ENCODE results near the gene TDG. TPM values are rescaled to one million over a fixed set of nuclear protein-coding genes. Genes with fewer than 3 reads are reported as not detected.

The TDG gene
- polyA plus RNA-seq, 6 donors from 2014 or later: 19.3 to 27.1 (median 21.1) TPM

GRCh38 chr12:103947871-103948555 lies 17.7 kb upstream of the TDG start:
- Mint-ChIP-seq H3K4me3 (no peak overlapping the region), H3K36me3 (peaks cover 11 to 23% of the 10 kb centered on the region in 2 donors), H3K4me1 (peaks cover 0 to 4% (median 0%) of the 10 kb centered on the region in 3 donors), H3K9me3 (no peaks in the 10 kb centered on the region), H3K27ac (peak overlapping the region in 3 of 6 donors; percentile 49 to 65 (median 54)), H3K27me3 (no peaks in the 10 kb centered on the region)
- DNase-seq: no peak
- ATAC-seq (ENCODE audit: low read depth in 2 of 2): no peak

- ATAC-seq (ENCODE audit: low read depth in 2 of 2) (no peak), DNase-seq (no peak)
- H3K27me3 Mint-ChIP-seq: no peaks in the 10 kb centered on the region
- no peak overlapping the region for H3K4me3 Mint-ChIP-seq
- H3K27ac Mint-ChIP-seq: no peak overlapping the region
- H3K36me3 Mint-ChIP-seq: peaks cover 8 to 22% of the 10 kb centered on the region in 2 donors
- H3K4me1 Mint-ChIP-seq: peaks cover 0 to 4% (median 0%) of the 10 kb centered on the region in 3 donors
- H3K9me3 Mint-ChIP-seq: no peaks in the 10 kb centered on the region
Measured at GRCh38 chr12:103948746-103949406, 16.8 kb upstream of the TDG start.

- Mint-ChIP-seq H3K4me1 (peaks cover 20 to 28% (median 21%) of the 10 kb centered on the region in 3 donors), H3K27ac (peak overlapping the region in 1 of 6 donors; percentile 43), H3K27me3 (no peaks in the 10 kb centered on the region), H3K9me3 (no peaks in the 10 kb centered on the region), H3K4me3 (peak overlapping the region in 1 of 8 donors; percentile 29), H3K36me3 (peaks cover under 1 to 8% of the 10 kb centered on the region in 2 donors)
- DNase-seq (no peak), ATAC-seq (ENCODE audit: low read depth in 2 of 2) (no peak)
Measured at GRCh38 chr12:103952497-103952896, 13.2 kb upstream of the TDG start.

DNA sequence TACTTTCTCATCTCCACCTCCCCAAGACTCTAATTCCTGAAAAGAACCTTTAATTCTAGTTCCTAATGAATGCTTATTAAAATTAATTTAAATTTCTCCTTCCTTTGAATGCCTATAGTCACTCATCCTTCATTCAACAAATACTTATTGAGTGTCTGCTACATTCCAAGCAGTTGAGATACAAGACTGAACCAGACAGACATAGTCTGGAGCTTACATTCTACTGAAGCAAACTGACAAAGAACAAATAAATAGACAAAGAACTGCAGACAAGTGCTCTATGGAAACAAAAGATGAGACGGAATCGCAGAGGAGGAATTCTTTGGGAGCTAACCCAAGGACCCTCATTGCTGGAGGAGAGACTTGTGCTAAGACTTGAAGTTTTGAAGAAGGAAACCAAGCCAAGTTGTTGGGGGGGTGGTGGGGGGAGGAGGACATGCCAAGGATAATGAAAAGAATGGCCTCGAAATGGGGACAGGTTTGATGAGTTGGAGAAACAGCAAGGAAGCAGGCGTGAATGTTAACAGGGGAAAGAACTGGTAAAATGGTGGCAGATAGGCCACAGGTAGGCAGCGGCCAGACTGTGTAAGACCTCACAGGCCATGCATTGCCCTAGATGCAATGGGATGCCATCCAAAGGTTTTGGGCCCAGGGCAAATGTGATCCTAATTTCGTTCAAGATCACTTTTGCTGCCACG lies 9.7 kb upstream of the TDG start:
- H3K4me3 Mint-ChIP-seq: peak overlapping the region; percentile 93 to 100 (median 98)
- peak overlapping the region; percentile 52 to 100 (median 98) for H3K27ac Mint-ChIP-seq
- DNase-seq (no peak), ATAC-seq (ENCODE audit: low read depth in 2 of 2) (no peak)
- H3K9me3 Mint-ChIP-seq: no peaks in the 10 kb centered on the region
- H3K36me3 Mint-ChIP-seq: no peaks in the 10 kb centered on the region
- peaks cover 22 to 30% (median 23%) of the 10 kb centered on the region in 3 donors for H3K4me1 Mint-ChIP-seq
- H3K27me3 Mint-ChIP-seq: no peaks in the 10 kb centered on the region

DNA sequence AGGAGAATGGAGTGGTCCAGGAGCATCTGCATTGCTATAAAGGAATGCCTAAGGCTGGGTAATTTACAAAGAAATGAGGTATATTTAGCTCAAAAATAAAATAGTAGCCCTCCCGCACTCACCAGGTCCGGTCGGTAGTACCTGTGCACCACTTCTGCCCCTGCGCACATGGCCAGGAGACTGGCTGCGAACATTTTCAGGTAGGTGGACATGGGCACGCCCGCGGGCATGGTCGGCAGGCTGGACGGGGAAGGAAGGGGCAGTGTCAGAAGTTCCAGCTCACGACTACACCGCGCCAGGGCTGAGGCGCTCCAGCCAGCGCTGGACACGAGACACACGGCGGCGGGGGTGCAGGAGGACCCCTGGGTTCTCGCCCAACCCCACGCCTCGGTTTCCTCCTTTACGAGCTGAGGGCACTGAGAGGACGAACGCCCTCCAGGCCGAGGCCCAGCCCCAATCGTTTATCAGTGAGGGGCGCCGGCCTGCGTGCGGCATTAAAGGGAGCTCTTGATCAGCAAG lies 9.1 kb upstream of the TDG start:
- Mint-ChIP-seq H3K4me3 (peak overlapping the region; percentile 93 to 100 (median 98)), H3K27ac (peak overlapping the region; percentile 97 to 100 (median 99)), H3K36me3 (no peaks in the 10 kb centered on the region), H3K9me3 (no peaks in the 10 kb centered on the region), H3K4me1 (peaks cover 22 to 30% (median 23%) of the 10 kb centered on the region in 3 donors), H3K27me3 (no peaks in the 10 kb centered on the region)
- ATAC-seq (ENCODE audit: low read depth in 2 of 2) (no peak), DNase-seq (no peak)

GRCh38 chr12:103957865-103958388 lies 7.7 kb upstream of the TDG start:
- no peaks in the 10 kb centered on the region for H3K9me3 Mint-ChIP-seq

GRCh38 chr12:103958621-103959020 lies 7.1 kb upstream of the TDG start:
- Mint-ChIP-seq H3K36me3 (no peaks in the 10 kb centered on the region), H3K27ac (no peak overlapping the region), H3K9me3 (no peaks in the 10 kb centered on the region), H3K4me1 (peaks cover 22 to 25% (median 23%) of the 10 kb centered on the region in 3 donors), H3K4me3 (peak overlapping the region in 3 of 8 donors; percentile 25 to 82 (median 47)), H3K27me3 (no peaks in the 10 kb centered on the region)
- ATAC-seq (ENCODE audit: low read depth in 2 of 2) (no peak), DNase-seq (no peak)

More at GRCh38 chr12:103957865-103958388, 7.7 kb upstream of the TDG start:
- Mint-ChIP-seq H3K27ac (peak overlapping the region; percentile 97 to 100 (median 99)), H3K4me1 (peaks cover 22 to 26% (median 23%) of the 10 kb centered on the region in 3 donors), H3K36me3 (no peaks in the 10 kb centered on the region), H3K27me3 (no peaks in the 10 kb centered on the region), H3K4me3 (peak overlapping the region; percentile 93 to 100 (median 98))
- DNase-seq (no peak), ATAC-seq (ENCODE audit: low read depth in 2 of 2) (no peak)

GRCh38 chr12:103960616-103961227 lies 5.0 kb upstream of the TDG start:
- Mint-ChIP-seq H3K36me3 (no peaks in the 10 kb centered on the region), H3K4me3 (peak overlapping the region in 1 of 8 donors; percentile 67), H3K4me1 (peaks cover 26 to 30% (median 28%) of the 10 kb centered on the region in 3 donors), H3K27ac (peak overlapping the region in 1 of 6 donors; percentile 49), H3K9me3 (no peaks in the 10 kb centered on the region), H3K27me3 (no peaks in the 10 kb centered on the region)
- ATAC-seq (ENCODE audit: low read depth in 2 of 2) (no peak), DNase-seq (no peak)

- Mint-ChIP-seq H3K36me3 (no peaks in the 10 kb centered on the region), H3K27ac (no peak overlapping the region), H3K4me1 (peaks cover 24 to 31% (median 25%) of the 10 kb centered on the region in 3 donors), H3K4me3 (peak overlapping the region in 1 of 8 donors; percentile 49), H3K27me3 (no peaks in the 10 kb centered on the region), H3K9me3 (no peaks in the 10 kb centered on the region)
- no peak for DNase-seq
- no peak for ATAC-seq (ENCODE audit: low read depth in 2 of 2)
Measured at GRCh38 chr12:103962493-103962892, 3.2 kb upstream of the TDG start.

- Mint-ChIP-seq H3K9me3 (no peaks in the 10 kb centered on the region), H3K27me3 (no peaks in the 10 kb centered on the region), H3K4me1 (peaks cover 36 to 40% (median 39%) of the 10 kb centered on the region in 3 donors), H3K4me3 (peak overlapping the region; percentile 87 to 99 (median 96)), H3K27ac (peak overlapping the region; percentile 98 to 99 (median 98)), H3K36me3 (no peaks in the 10 kb centered on the region)
- ATAC-seq (ENCODE audit: low read depth in 2 of 2) (no peak), DNase-seq (no peak)
Measured at GRCh38 chr12:103964805-103965204, 867 bp upstream of the TDG start.

GRCh38 chr12:103965255-103965589 lies 450 bp upstream of the TDG start:
- Mint-ChIP-seq H3K4me1 (peaks cover 36 to 40% (median 39%) of the 10 kb centered on the region in 3 donors), H3K27ac (peak overlapping the region; percentile 98 to 99 (median 98)), H3K27me3 (no peaks in the 10 kb centered on the region), H3K9me3 (no peaks in the 10 kb centered on the region), H3K36me3 (no peaks in the 10 kb centered on the region), H3K4me3 (peak overlapping the region; percentile 87 to 99 (median 96))
- no peak for ATAC-seq (ENCODE audit: low read depth in 2 of 2)
- DNase-seq: no peak

DNA sequence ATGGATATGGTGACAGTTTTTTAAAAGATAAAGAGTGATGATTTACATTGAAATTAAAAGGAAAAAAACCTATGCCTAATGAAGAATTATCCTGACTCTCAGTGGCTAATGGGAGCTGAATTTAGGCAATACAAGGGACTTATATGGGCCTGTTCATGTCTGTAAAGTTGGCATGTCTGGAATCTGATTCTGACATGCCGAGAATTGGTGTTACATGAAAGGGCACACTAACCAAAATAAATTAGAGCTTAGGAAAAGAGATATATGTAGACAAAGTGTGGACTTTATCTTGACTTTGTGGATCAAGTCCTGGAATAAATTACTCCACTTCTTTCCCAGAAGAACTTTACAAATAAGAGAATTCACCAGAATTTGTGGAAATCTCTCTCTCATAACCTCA lies 1.1 kb downstream of the TDG start:
- Mint-ChIP-seq H3K36me3 (no peaks in the 10 kb centered on the region), H3K9me3 (no peaks in the 10 kb centered on the region), H3K4me1 (peaks cover 41 to 47% (median 46%) of the 10 kb centered on the region in 3 donors)

DNA sequence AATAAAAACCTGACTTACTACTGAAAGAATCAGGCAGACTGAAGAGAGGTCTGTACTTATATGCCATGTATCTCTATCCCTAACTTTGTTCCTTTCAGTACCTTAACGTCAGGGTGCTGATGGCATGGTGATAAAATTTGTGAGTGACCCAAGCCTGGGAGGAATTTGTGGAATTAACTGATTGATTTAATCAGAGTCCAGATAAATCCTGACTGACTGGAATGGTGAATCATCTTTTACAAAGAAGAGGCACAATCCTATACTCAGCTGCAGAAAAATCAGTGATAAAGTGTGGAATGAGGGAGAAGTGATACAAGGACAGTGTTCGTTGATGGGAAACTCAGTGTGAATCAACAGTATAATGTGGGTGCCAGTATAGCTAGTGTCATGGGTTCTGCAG lies 3.7 kb downstream of the TDG start:
- no peaks in the 10 kb centered on the region for H3K27me3 Mint-ChIP-seq
- no peaks in the 10 kb centered on the region for H3K36me3 Mint-ChIP-seq
- no peaks in the 10 kb centered on the region for H3K9me3 Mint-ChIP-seq
- peak overlapping the region in 2 of 8 donors; percentile 10 for H3K4me3 Mint-ChIP-seq
- DNase-seq: no peak
- peak overlapping the region in 1 of 6 donors; percentile 14 for H3K27ac Mint-ChIP-seq
- ATAC-seq (ENCODE audit: low read depth in 2 of 2): no peak
- peaks cover 41 to 56% (median 55%) of the 10 kb centered on the region in 3 donors for H3K4me1 Mint-ChIP-seq

More for the DNA sequence above, 1.1 kb downstream of the TDG start:
- no peaks in the 10 kb centered on the region for H3K27me3 Mint-ChIP-seq
- peak overlapping the region; percentile 73 to 99 (median 98) for H3K27ac Mint-ChIP-seq
- peak overlapping the region; percentile 87 to 99 (median 96) for H3K4me3 Mint-ChIP-seq
- no peak for DNase-seq
- ATAC-seq (ENCODE audit: low read depth in 2 of 2): no peak

All from naive B cell (primary cell).